HUES64 (cell line): ENCODE data around the gene MAP2K5.

Experiments used
- H3K27ac ChIP-seq: 2 replicates; pipeline ENCODE4 v1.7.0; 2013; ENCODE audit warnings: low read depth, low read length, inconsistent platforms
- H3K27me3 ChIP-seq: 2 replicates; pipeline ENCODE4 v1.6.1; 2013; ENCODE audit warnings: mild to moderate bottlenecking, low read length; ENCODE audit not compliant: insufficient read depth
- H3K36me3 ChIP-seq: 2 replicates; pipeline ENCODE4 v1.6.1; 2013; ENCODE audit warnings: mild to moderate bottlenecking, low read length; ENCODE audit not compliant: insufficient read depth
- H3K4me1 ChIP-seq: 2 replicates; pipeline ENCODE4 v1.6.1; 2013; ENCODE audit warnings: mild to moderate bottlenecking, low read length, moderate library complexity; ENCODE audit not compliant: insufficient read depth
- H3K4me3 ChIP-seq: 2 replicates; pipeline ENCODE4 v1.5.1; 2013; ENCODE audit warnings: mild to moderate bottlenecking, low read length, moderate library complexity
- H3K9ac ChIP-seq: 2 replicates; pipeline ENCODE4 v1.6.1; 2013; ENCODE audit warnings: mild to moderate bottlenecking, low read depth, low read length
- H3K9me3 ChIP-seq: 2 replicates; pipeline ENCODE4 v1.6.1; 2013; ENCODE audit warnings: low read depth, low read length; ENCODE audit not compliant: insufficient read depth
- WGBS: fragments of 150-250, 120-280 bp; methylation state at CpG from one replicate; pipeline ENCODE4 v1.1.7; 2013; ENCODE audit warnings: missing lambda C conversion rate; 5-methylcytosine and 5-hydroxymethylcytosine counted together

MAP2K5 gene

GRCh38 chr15:67777071-67777470 is 234.6 kb downstream of the MAP2K5 start:
- Histone ChIP-seq H3K27me3 (no peaks in the 10 kb centered on the region), H3K9ac (no peak overlapping the region), H3K4me3 (no peak overlapping the region), H3K27ac (no peak overlapping the region), H3K4me1 (peaks cover 53% of the 10 kb centered on the region), H3K9me3 (no peaks in the 10 kb centered on the region), H3K36me3 (no peaks in the 10 kb centered on the region)
- WGBS = 81% methylated on average over 5 of the region's 5 CpGs

GRCh38 chr15:67777773-67778172 is 235.3 kb downstream of the MAP2K5 start:
- no peaks in the 10 kb centered on the region for H3K9me3 ChIP-seq
- H3K9ac ChIP-seq = no peak overlapping the region
- H3K27ac ChIP-seq = no peak overlapping the region
- 94% methylated on average over 2 of the region's 2 CpGs for WGBS
- no peak overlapping the region for H3K4me3 ChIP-seq
- peaks cover 58% of the 10 kb centered on the region for H3K4me1 ChIP-seq
- no peaks in the 10 kb centered on the region for H3K36me3 ChIP-seq
- H3K27me3 ChIP-seq = no peaks in the 10 kb centered on the region

- Histone ChIP-seq H3K9ac (no peak overlapping the region), H3K4me1 (peaks cover 56% of the 10 kb centered on the region), H3K27ac (no peak overlapping the region), H3K4me3 (no peak overlapping the region), H3K36me3 (no peaks in the 10 kb centered on the region), H3K9me3 (no peaks in the 10 kb centered on the region), H3K27me3 (no peaks in the 10 kb centered on the region)
- 90% methylated on average over 5 of the region's 5 CpGs for WGBS
Measured at GRCh38 chr15:67778968-67779548, 236.6 kb downstream of the MAP2K5 start.

DNA sequence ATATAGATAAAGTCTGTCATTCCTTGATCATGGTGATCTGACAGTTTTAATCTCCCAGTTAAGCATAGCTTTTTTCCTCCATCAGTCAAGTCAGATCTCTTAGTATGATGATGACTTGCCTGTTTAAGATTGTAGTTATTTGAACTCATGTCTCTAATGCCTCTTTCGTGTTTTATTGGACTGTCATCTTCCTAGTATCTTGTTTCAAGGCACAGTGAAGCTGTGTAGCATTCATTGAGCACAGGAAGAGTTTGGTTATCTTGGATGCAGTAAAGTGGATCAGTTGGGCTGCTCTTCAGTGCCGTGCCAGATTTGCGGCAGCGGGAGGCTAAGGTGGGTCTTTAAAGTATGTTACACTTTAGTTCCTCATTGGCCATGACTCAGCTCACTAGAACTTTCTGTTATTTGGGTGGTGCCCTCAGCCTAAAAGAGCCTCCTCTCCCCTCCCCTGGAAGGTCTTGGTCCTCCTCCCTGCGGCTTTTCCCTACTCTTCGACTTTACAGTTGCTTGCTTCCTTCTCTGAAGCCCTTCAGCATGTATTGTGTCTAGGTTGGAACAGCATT is 237.1 kb downstream of the MAP2K5 start:
- Histone ChIP-seq H3K4me1 (peaks cover 53% of the 10 kb centered on the region), H3K27ac (no peak overlapping the region), H3K27me3 (no peaks in the 10 kb centered on the region), H3K9ac (no peak overlapping the region), H3K4me3 (no peak overlapping the region), H3K36me3 (no peaks in the 10 kb centered on the region), H3K9me3 (no peaks in the 10 kb centered on the region)
- 89% methylated on average over 5 of the region's 6 CpGs for WGBS

GRCh38 chr15:67781061-67781460 is 238.6 kb downstream of the MAP2K5 start:
- WGBS = 84% methylated on average over 2 of the region's 3 CpGs
- H3K9ac ChIP-seq = 0 out of 2 replicates have a peak overlapping the region, but pooled peaks have one; percentile 28
- H3K4me3 ChIP-seq = no peak overlapping the region
- no peaks in the 10 kb centered on the region for H3K36me3 ChIP-seq
- H3K27me3 ChIP-seq = no peaks in the 10 kb centered on the region
- H3K27ac ChIP-seq = no peak overlapping the region
- H3K9me3 ChIP-seq = no peaks in the 10 kb centered on the region
- peaks cover 52% of the 10 kb centered on the region for H3K4me1 ChIP-seq

DNA sequence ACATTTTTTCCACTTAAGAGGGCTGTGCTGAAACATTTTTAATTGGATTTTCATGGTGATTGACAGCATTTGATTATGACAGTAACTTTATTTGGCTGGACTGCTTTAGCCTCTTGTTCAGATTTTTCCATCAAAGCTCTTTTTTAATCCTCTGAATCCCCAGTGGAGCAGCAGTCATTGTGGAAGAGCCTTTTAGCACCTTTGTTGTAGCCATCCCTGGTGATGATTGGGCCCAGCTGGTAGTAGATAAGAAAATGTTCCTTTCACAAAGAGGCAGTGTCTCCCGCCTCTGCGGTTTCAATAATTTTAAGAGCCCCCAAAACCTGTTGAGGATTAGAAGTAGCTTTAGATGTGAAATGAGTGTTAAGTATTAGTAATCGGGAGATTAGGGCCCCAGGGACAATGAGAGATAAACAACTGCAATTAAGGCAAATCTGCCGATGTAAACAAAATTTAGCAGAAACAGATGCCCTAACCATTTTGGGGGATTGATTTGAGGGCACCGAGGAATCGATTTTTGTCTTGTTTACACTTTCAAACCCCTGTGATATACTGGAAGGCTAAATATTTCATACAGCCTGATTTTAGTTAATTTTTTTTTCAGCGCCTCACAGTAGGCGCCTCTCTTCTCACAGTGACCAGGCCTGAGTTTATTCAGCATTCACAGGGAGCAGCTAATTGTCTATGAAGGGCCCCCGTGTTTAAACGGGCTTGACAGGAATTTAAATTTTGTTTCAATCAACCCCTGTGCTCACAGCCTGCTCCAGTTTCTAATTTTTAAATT is 239.6 kb downstream of the MAP2K5 start:
- H3K9ac ChIP-seq = no peak overlapping the region
- 62% methylated on average over 10 of the region's 10 CpGs for WGBS
- H3K4me3 ChIP-seq = no peak overlapping the region
- peaks cover 50% of the 10 kb centered on the region for H3K4me1 ChIP-seq
- no peaks in the 10 kb centered on the region for H3K36me3 ChIP-seq
- no peaks in the 10 kb centered on the region for H3K27me3 ChIP-seq
- H3K27ac ChIP-seq = no peak overlapping the region
- H3K9me3 ChIP-seq = no peaks in the 10 kb centered on the region

DNA sequence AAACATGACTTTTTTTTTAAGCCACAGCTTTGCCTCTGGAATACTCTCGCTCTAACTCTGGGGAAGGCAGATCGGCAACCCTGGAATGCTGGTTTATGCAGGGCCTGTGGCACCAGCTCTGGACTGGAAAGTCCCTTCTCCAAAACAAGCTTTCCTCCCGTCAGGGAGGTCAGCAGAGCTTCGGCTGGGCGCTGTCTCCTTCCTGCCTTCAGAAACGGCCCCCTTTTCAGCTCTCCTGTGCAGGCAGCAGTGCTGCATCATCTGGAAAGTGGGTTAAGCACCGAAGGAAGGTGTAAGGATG is 240.1 kb downstream of the MAP2K5 start:
- WGBS = 52% methylated on average over 7 of the region's 7 CpGs
- Histone ChIP-seq H3K4me3 (no peak overlapping the region), H3K27me3 (no peaks in the 10 kb centered on the region), H3K9me3 (no peaks in the 10 kb centered on the region), H3K4me1 (peaks cover 53% of the 10 kb centered on the region), H3K9ac (no peak overlapping the region), H3K36me3 (no peaks in the 10 kb centered on the region), H3K27ac (no peak overlapping the region)

GRCh38 chr15:67783303-67783702 is 240.8 kb downstream of the MAP2K5 start:
- H3K27me3 ChIP-seq = no peaks in the 10 kb centered on the region
- no peak overlapping the region for H3K9ac ChIP-seq
- no peak overlapping the region for H3K27ac ChIP-seq
- H3K4me1 ChIP-seq = peaks cover 55% of the 10 kb centered on the region
- no peaks in the 10 kb centered on the region for H3K9me3 ChIP-seq
- H3K36me3 ChIP-seq = no peaks in the 10 kb centered on the region
- 93% methylated on average over 7 of the region's 7 CpGs for WGBS
- H3K4me3 ChIP-seq = no peak overlapping the region

GRCh38 chr15:67784090-67784781 is 241.7 kb downstream of the MAP2K5 start:
- H3K9ac ChIP-seq = no peak overlapping the region
- no peak overlapping the region for H3K27ac ChIP-seq
- no peak overlapping the region for H3K4me3 ChIP-seq
- peaks cover 51% of the 10 kb centered on the region for H3K4me1 ChIP-seq
- H3K9me3 ChIP-seq = no peaks in the 10 kb centered on the region
- no peaks in the 10 kb centered on the region for H3K27me3 ChIP-seq
- 84% methylated on average over 3 of the region's 4 CpGs for WGBS
- no peaks in the 10 kb centered on the region for H3K36me3 ChIP-seq

- Histone ChIP-seq H3K4me3 (no peak overlapping the region), H3K36me3 (no peaks in the 10 kb centered on the region), H3K9me3 (no peaks in the 10 kb centered on the region), H3K27me3 (no peaks in the 10 kb centered on the region), H3K27ac (no peak overlapping the region), H3K9ac (no peak overlapping the region), H3K4me1 (peaks cover 47% of the 10 kb centered on the region)
- WGBS = 90% methylated on average over 12 of the region's 12 CpGs
Measured at GRCh38 chr15:67784856-67785430, 242.4 kb downstream of the MAP2K5 start.

- Histone ChIP-seq H3K4me1 (peaks cover 51% of the 10 kb centered on the region), H3K4me3 (no peak overlapping the region)
Measured at GRCh38 chr15:67785431-67785830, 242.9 kb downstream of the MAP2K5 start.

More at GRCh38 chr15:67785431-67785830, 242.9 kb downstream of the MAP2K5 start:
- H3K9ac ChIP-seq = no peak overlapping the region
- H3K9me3 ChIP-seq = no peaks in the 10 kb centered on the region
- H3K36me3 ChIP-seq = no peaks in the 10 kb centered on the region
- H3K27me3 ChIP-seq = no peaks in the 10 kb centered on the region
- WGBS = 91% methylated on average over 5 of the region's 5 CpGs
- no peak overlapping the region for H3K27ac ChIP-seq
